ENCODE measurements around the gene TNFAIP2. TPM values are rescaled to one million over a fixed set of nuclear protein-coding genes. Genes with fewer than 3 reads are reported as not detected.

The TNFAIP2 gene
- total RNA-seq, 1 donor from 2014 or later = 21.5 TPM

DNA sequence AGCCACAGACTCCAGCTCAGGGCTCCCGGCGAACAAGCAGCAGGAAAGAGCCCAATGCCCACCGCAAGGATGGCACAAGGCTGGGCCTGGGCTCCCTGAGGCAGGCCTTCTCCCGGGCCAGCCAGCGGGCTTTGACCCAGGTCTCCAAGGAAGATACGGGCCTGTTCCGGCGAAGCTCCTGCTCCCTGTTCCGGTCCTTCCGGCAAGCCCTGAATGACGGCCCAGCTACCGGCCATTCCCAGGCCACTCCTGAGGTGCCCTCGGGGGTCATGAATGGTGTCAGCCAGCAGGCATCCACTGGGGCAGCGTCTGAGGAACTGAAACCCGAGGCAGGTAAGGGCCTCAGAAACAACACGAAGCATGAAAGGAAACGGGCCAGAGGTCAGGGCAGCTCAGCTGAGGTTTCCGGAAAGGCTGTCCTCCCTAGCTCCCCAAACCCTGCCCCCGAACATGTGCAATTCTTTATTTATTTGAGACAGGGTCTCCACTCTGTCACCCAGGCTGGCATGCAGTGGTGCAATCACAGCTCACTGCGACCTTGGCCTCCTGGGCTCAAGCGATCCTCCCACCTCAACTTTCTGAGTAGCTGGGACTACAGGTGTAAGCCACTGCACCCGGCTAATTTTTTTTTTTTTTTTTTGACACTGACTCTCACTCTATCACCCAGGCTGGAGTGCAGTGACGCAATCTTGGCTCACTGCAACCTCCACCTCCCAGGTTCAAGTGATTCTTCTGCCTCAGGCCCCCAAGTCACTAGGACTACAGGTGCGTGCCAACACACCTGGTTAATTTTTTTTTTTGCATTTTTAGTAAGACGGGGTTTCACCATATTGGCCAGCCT, 22.8 kb upstream of the TNFAIP2 start:
- TF ChIP-seq, protein P1, sequence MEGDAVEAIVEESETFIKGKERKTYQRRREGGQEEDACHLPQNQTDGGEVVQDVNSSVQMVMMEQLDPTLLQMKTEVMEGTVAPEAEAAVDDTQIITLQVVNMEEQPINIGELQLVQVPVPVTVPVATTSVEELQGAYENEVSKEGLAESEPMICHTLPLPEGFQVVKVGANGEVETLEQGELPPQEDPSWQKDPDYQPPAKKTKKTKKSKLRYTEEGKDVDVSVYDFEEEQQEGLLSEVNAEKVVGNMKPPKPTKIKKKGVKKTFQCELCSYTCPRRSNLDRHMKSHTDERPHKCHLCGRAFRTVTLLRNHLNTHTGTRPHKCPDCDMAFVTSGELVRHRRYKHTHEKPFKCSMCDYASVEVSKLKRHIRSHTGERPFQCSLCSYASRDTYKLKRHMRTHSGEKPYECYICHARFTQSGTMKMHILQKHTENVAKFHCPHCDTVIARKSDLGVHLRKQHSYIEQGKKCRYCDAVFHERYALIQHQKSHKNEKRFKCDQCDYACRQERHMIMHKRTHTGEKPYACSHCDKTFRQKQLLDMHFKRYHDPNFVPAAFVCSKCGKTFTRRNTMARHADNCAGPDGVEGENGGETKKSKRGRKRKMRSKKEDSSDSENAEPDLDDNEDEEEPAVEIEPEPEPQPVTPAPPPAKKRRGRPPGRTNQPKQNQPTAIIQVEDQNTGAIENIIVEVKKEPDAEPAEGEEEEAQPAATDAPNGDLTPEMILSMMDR (conservative IDR thresholded peaks at IDR 0.05) = no peak
- no peak for DNase-seq (ENCODE audit: extremely low spot score, unreplicated experiment)
- peaks cover 19% of the 10 kb centered on the region for H3K4me1 Mint-ChIP-seq (ENCODE audit: unreplicated experiment)
- no peak overlapping the region for H3K4me3 Mint-ChIP-seq
- peaks cover 12% of the 10 kb centered on the region for H3K27me3 Mint-ChIP-seq
- H3K36me3 Mint-ChIP-seq = no peaks in the 10 kb centered on the region
- H3K27ac Mint-ChIP-seq = no peak overlapping the region
- no peaks in the 10 kb centered on the region for H3K9me3 Mint-ChIP-seq

DNA sequence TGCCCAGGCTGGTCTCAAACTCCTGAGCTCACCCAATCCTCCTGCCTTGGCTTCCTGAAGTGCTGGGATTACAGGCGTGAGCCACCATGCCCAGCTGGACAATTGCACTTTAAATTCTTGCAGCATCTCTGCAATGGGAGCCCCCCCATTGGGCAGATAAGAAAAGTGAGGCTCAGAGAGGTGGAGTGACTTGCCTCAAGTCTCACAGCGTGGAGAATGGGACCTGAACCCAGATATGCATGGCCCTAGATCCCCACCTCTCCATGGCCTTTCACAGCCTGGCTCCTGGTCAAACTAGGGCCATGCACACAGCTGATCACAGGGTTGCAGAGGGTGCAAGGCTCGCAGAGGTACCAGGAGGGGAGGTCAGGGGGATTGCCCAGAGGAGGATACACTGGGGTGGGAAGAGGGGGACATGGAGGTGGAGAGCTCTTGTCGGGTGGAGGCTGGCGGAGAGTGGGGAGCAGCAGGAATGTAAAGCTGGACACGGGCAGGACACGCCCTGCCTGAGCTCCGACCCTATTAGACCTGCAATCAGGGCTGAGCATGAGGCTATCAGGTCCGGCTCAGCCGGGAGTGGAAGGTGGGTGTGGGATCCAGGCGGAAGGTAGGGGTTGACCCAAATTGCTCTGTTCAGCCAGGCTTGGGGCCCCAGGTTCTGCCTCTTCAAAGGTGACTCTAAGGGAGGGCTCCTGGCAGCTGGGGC, 21.9 kb upstream of the TNFAIP2 start:
- no peak for DNase-seq (ENCODE audit: extremely low spot score, unreplicated experiment)
- Mint-ChIP-seq H3K4me3 (no peak overlapping the region), H3K36me3 (no peaks in the 10 kb centered on the region), H3K4me1 (ENCODE audit: unreplicated experiment) (peaks cover 17% of the 10 kb centered on the region), H3K27me3 (peaks cover 12% of the 10 kb centered on the region), H3K27ac (no peak overlapping the region), H3K9me3 (no peaks in the 10 kb centered on the region)
- TF ChIP-seq, protein P1 (conservative IDR thresholded peaks at IDR 0.05) = no peak

DNA sequence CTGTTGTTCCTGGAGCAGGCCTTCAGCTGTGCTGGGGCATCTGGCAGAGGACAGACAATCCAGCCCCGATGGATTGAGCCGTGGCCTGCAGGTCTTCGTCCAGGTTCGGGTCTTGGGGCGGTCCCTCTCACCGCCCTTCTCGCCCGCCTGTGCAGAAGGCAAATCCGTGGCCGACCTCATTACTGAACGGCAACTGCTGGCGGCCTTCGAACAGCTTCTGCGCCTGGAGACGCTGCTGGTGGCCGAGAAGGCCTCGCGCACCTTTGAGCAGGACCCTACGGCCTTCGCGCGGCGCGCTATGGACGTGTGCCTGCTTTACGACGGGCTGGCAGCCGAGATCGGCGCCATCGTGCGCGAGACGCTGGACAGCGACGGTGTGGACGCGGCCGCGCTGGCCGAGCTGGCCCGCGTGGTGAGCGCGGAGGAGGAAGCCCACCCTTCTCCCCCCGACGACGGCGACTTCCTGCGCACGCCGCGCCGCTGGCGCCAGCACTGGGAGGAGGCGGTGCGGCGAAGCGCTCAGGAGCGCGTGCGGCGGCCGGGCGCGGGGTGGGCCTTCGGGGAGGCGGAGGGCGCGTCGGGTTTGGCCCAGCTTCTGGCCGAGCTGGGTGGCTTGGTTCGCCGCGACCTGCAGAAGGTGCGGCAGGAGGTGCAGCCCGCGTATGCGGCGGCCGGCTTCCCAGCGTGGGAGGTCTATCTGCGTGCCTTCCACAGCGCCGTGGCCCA, 21.1 kb upstream of the TNFAIP2 start:
- Mint-ChIP-seq H3K9me3 (no peaks in the 10 kb centered on the region), H3K4me3 (no peak overlapping the region), H3K4me1 (ENCODE audit: unreplicated experiment) (peaks cover 13% of the 10 kb centered on the region), H3K27me3 (peaks cover 9% of the 10 kb centered on the region), H3K36me3 (no peaks in the 10 kb centered on the region), H3K27ac (no peak overlapping the region)
- TF ChIP-seq, protein P1 (conservative IDR thresholded peaks at IDR 0.05) = no peak
- DNase-seq (ENCODE audit: extremely low spot score, unreplicated experiment) = no peak

DNA sequence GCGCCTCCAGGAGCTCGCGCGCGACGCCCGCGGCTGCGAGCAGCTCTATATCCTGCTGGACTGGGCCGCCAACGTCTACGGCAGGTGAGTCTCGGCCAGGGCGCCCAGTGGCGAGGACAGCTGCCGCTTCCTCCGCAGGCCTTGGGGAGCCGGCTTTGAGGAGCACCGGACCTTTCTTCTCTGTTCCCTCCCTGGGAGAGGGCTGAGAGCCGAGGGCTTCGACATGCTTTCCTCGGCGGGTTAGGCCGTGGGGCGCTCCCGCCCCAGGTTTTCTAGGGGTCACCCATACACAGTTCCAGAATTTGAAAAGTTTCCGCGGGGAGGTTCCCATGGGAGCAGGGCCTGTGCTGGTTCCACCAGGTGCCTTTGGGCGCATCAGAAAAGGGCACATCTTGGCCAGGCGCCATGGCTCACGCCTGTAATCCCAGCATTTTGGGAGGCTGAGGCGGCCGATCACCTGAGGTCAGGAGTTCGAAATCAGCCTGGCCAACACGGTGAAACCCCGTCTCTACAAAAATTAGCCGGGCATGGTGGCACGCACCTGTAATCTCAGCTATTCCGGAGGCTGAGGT, 20.5 kb upstream of the TNFAIP2 start:
- no peaks in the 10 kb centered on the region for H3K36me3 Mint-ChIP-seq
- DNase-seq (ENCODE audit: extremely low spot score, unreplicated experiment) = no peak
- TF ChIP-seq, protein P1 (conservative IDR thresholded peaks at IDR 0.05) = no peak
- no peak overlapping the region for H3K4me3 Mint-ChIP-seq
- peaks cover 9% of the 10 kb centered on the region for H3K27me3 Mint-ChIP-seq
- no peak overlapping the region for H3K27ac Mint-ChIP-seq
- H3K4me1 Mint-ChIP-seq (ENCODE audit: unreplicated experiment) = peaks cover 13% of the 10 kb centered on the region
- no peaks in the 10 kb centered on the region for H3K9me3 Mint-ChIP-seq
